Stimulated activated CD8-positive, alpha-beta memory T cell treated with anti-CD3 and anti-CD28 coated beads, Interleukin-15, amount 100 ng/mL, for 4 hours (primary cell): Measurements from ENCODE around the gene SARS2.
"Not testable (repeated sequence)": the region's sequence is repeated elsewhere in the genome, so short reads cannot be mapped to it uniquely, and the experiment has no call there.

Experiments
- DNase-seq, 2 donors: peaks; one replicate each; pipeline ENCODE4 v3.0.0-alpha.2; 2020; ENCODE audit warnings: low read depth in 2 of 2

Gene SARS2, protein sequence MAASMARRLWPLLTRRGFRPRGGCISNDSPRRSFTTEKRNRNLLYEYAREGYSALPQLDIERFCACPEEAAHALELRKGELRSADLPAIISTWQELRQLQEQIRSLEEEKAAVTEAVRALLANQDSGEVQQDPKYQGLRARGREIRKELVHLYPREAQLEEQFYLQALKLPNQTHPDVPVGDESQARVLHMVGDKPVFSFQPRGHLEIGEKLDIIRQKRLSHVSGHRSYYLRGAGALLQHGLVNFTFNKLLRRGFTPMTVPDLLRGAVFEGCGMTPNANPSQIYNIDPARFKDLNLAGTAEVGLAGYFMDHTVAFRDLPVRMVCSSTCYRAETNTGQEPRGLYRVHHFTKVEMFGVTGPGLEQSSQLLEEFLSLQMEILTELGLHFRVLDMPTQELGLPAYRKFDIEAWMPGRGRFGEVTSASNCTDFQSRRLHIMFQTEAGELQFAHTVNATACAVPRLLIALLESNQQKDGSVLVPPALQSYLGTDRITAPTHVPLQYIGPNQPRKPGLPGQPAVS

DNA sequence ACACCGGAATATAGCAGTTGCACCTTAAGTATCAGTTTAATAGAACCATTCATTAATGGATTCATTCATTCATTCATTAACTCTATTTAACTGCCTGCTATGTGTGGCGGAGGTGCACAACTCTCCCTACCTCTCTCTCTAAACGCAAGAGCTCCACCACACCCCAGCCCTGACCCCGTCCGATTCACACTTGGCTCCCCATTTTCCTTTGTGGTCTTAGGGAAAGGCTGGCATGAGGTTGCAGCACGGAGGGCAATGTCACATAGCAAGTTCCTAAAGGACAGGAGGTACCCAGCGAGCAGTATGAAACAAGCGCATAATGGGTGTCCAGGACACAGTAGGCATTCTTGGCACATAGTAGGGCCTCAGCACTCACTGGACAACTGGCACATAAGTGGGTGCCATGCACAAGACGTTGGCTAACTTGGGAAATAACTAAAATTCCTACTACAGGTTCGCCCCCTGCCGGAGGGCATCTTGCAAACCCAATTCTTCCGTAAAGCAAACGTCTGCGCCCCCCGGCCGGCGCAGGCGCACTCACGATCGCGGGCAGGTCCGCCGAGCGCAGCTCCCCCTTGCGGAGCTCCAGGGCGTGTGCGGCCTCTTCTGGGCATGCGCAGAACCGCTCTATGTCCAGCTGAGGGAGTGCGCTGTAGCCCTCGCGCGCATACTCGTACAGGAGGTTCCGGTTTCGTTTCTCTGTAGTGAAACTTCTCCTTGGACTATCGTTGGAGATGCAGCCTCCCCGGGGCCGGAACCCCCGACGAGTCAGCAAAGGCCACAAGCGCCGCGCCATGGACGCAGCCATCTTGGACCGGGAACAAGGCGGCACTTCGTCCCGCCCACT is at the start of gene SARS2:
TSS of gene SARS2 (minus strand) at position 835 of the 847 bp plus-strand sequence. CDS start at position 808, 27 bp downstream.
- peak; percentile 83 to 84 for DNase-seq

DNA sequence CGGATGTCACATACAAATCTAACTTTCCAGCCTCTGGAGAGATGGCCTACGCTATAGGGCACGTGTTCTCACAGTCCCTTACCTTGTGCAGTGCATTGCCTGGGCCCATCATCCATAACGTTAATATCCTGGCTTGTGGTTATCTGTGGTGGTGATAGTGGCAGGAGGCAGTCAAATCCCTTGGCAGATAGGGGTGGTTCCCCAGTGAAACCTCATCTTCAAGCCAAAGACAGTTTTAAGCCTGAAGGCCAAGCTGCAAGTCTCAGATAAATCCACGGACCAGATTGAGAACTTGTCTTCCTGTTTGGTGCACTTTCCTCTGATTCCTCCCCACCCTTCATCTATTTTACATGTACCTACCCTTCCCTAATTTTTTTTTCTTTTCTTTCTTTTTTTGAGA is 49.2 kb upstream of the SARS2 start:
- DNase-seq: no peak

DNA sequence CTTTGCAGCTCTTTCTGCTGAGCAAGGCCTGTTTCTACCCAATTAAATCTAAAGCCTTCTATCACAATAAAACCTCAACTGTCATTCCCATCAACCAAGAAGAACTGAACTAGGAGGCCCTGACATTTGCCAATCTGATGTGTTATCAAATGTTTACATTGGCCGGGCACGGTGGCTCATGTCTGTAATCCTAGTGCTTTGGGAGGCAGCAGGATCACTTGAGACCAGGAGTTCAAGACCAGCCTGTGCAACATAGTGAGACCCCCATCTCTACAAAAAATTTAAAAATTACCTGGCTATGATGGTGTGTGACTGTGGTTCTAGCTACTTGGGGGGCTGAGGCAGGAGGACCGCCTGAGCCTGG is 47.7 kb upstream of the SARS2 start:
- DNase-seq: no peak

DNA sequence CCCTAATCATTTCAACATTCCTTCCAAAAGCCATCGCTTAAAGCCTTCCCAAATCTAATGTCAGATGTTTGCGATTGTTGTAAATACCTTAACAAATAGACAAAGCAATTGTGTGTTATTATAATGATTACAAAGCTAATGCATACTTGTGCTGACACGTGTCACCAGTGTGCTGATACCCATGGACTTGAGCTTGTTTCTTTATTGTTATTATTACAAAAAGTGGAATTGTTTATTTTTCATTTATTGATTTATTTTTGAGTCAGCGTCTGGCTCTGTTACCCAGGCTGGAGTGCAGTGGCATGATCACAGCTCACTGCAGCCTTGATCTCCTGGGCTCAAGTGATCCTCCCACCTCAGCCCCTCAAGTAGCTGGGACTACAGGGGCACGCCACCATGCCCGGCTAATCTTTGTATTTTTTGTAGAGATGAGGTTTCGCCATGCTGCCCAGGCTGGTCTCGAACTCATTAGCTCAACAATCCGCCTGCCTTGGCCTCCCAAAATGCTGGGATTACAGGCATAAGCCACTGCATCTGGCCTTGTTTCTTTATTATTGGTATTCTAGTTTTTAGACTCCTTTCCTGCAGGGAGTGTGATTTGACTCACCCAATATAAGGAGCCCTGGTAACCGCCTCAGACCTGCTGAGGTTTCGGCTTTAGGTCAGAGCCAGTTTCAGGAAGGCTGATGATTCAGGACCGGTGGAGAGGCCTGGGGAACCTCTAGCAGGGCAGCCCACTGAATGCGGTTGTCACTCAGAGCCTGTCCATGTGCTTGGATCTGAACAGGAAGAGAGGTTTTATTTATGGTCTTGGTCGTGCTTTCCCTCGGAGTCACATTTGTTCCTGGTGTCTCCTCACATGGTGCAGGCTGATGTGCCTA is 47.1 kb upstream of the SARS2 start:
- no peak for DNase-seq

DNA sequence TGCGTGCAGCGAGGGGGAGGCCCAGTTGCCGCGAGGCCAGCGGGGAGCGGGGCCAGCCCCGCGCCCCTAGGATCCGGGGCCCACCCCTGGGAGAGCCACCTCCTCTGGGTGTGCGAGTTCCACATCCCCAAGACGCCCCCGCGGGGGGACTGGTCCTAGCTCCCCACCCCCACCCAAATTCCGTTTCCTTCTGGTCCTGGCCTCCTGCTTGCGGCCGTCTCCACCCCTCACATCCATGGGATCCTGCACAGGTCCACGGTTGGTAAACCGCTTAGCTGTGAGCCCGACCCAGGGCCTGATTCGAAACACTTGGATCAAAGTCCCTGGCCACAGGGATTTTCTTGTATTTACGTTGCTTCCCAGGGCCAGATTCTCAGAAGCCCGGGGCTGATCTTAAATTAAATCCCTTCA is 45.3 kb upstream of the SARS2 start:
- no peak for DNase-seq

DNA sequence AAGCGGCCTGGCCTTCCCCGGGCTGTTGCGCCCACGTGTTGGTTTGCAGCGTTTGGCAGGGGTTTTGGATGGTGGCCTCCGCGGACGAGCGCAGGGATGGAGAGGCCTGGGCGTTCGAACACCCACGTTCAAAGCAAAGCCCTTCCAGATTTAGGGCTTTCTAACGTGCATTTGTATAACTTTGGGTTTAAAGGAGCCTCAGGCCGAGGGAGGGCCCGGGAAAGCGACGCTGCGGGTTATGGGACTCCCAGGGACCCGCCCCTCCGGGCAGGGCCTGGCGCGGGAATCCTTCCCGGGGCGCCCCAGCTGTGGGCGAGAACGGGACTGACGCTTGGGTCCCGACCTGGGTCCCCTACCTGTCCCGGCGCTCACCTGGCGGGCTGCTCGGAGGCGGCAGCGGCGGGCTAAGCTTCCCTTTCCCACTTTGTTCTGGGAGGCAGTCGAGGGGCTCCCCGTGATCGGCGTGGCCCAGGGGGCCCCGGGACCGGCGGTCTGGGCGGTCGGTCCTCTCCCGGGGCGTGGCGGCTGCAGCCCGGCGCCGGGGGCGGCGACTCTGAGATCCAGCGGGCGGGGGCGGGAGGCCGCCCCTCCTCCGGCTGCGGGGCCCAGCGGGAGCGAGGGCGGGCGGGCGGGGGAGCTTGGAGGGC is 44.8 kb upstream of the SARS2 start, which contains the start of gene FBXO17:
TSS of gene FBXO17 (minus strand) at position 529 of the 647 bp plus-strand sequence. CDS start 25,423 bp downstream, outside the sequence.
- no peak for DNase-seq

DNA sequence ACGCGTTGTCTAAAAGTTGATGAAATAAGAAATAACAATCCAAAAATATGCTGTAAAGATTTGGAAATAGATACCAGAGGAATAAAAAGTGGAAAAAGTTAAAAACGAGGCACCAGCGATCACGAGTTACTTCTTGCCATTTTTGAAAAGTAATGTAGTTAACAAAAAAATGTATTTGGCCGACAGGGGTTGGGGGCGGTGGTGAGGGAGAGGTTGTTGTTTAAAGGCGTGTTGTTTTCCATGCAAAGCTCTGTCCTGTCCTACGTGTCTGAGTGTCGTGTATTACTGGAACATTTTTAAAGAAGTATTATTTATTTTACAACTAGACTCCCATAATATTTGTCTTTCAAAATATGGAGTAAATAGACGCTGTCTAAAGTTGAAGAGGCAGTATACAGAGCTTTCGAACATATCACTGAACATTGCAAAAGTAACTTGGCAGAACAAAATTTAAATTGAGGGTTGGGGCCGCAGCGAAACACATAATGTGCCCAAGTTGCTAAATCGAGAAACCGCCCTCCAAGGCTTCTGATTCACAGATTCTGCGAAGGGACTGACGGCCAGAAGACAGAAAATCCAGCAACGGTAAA is 44.2 kb upstream of the SARS2 start:
- DNase-seq: no peak

DNA sequence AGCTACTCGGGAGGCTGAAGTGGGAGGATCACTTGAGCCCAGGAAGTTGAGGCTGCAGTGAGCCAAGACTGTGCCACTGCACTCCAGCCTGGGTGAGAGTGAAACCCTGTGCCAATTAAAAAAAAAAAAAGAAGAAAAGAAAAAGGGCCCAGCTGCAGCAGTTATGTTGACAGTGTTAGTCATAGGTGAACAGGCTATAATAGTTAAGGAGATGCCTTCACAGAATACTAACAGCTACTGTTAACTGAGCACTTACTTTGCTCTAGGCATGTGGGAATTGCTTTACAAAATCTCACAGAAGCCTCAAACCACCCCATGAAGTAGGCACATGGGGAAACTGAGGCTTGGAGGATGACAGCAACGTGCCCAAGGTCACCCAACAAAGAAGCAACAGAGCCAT is 41.1 kb upstream of the SARS2 start:
- DNase-seq: no peak

DNA sequence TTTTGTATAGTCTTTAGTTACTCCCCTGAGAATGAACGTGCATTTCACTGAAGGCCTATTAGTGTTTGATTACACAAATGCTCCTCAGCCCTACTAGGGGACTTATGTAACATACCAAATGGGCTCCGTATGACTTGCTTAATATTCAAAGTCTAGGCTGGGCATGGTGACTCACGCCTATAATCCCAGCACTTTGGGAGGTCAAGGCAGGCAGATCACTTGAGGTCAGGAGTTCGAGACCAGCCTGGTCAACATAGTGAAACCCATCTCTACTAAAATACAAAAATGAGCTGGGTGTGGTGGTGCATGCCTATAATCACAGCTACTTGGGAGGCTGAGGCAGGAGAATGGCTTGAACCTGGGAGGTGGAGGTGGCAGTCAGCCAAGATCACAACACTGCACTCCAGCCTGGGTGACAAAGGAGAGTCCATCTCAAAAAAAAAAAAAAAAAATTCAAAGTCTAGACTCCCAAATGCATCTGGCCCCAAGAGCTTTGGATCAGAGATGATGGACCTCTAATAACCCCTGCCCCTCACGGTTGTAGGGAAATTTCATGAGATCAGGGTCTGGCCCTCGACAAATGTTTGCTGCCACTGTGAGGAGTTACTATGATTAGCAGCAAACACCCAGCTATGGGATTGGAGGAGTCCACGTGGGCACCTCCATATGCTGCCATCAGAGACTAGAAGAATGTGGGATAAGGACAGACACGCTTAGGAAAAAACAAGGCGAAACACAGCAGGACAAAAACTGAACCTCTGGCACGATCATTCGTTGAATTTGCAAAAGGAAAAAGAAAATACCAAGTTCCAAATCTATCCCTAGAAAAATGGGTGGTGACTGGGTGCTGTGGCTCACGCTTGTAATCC is 40.3 kb upstream of the SARS2 start:
- DNase-seq: no peak

DNA sequence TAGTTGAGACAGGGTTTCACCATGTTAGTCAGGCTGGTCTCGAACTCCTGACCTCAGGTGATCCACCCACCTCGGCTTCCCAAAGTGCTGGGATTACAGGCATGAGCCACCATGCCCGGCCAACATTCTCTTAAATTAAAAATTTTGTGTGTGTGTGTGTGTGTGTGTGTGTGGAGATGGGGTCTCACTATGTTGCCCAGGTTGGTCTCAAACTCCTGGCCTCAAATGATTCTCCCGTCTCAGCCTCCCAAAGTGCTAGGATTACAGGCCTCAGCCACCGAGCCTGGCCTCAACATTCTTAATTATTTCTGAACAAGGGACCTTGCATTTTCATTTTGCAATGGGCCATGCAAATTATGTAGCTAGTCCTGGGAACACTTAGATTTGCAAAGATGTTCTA is 35.6 kb upstream of the SARS2 start:
- not testable (repeated sequence) for DNase-seq

DNA sequence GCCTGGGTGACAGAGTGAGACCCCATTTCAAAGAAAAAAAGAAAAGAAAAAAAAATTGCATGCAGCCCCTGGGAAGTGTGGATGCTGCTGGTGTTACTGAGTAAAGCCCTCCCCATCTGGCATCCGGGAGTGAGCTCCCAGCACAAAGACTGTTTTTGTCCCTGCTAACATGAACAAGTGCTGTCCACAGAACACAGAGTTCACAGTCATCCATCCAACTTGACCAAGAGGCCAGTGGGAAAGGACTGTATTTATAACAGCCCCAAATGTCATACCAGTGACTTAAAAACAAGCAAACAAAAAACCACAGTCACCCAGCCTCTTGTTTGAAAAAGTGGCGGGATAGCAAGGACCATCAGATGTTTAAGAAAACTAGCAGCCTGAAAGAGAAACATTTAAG is 34.2 kb upstream of the SARS2 start:
- no peak for DNase-seq

DNA sequence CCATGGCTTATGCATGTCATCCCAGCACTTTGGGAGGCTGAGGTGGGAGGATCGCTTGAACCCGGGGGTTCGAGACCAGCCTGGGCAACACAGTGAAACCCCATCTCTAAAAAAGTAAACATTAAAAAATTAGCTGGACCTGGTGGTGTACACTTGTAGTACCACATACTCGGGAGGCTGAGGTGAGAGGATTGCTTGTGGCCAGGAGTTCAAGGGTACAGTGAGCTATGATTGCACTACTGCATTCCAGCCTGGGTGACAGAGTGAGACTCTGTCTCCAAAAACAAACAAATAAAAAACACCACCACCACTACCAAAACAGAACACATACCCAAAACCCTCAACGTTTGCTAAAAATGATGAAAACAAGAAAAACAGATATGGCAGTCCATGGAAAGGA is 29.1 kb upstream of the SARS2 start:
- no peak for DNase-seq

DNA sequence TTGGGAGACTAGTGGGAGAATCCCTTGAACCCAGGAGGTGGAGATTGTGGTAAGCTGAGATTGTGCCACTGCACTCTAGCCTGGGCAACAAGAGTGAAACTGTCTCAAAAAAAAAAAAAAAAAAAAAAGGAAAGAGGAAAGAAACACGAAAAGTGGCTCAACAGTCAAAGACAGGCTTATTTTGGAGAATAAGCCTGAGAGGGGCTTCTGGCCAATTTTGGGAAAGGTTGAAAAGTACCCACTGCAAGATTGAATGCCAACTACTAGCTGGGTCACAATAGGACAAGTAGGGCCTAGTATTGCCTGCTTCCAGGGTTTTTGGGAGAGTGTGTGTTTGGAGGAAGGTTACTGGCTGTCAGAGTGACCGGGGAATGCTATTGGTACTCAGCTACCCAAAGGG is 27.7 kb upstream of the SARS2 start:
- no peak for DNase-seq

DNA sequence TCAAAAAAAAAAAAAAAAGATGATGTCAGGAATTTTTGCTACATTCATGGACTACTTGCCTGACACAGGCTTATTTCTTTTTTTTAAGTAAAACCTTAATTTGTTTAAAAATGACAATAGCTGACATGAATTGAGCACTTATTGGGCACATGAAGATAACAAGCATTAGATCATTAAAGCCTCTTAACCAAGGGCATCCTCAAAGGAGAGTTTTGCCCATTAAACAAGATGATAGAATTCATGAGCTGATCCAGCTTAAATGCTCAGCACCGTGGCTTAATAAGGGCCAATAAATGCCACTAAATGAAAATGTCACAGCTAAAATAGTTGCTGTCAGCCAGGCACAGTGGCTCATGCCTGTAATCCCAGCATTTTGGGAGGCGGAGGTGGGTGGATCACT is 25.7 kb upstream of the SARS2 start:
- DNase-seq: no peak

DNA sequence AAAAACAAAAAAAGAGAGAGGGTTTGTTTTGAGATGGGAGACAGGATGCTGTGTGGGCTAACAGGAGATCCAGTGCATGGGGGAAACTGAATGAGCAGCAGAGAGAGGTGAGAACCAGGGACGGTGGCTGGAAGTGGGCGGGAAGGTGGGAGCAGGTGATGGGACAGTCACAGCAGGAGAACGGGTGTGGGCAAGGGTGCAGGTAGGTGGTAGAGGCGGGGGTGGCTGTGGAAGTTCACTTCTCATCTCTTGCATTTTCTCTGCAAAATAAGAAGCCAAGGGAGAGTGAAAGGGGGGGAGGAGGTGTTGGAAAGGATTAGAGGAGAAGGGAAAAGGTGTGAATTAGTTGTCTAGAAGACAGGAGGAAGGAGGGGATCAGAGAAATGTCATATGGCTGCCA is 23.1 kb upstream of the SARS2 start:
- DNase-seq: no peak

DNA sequence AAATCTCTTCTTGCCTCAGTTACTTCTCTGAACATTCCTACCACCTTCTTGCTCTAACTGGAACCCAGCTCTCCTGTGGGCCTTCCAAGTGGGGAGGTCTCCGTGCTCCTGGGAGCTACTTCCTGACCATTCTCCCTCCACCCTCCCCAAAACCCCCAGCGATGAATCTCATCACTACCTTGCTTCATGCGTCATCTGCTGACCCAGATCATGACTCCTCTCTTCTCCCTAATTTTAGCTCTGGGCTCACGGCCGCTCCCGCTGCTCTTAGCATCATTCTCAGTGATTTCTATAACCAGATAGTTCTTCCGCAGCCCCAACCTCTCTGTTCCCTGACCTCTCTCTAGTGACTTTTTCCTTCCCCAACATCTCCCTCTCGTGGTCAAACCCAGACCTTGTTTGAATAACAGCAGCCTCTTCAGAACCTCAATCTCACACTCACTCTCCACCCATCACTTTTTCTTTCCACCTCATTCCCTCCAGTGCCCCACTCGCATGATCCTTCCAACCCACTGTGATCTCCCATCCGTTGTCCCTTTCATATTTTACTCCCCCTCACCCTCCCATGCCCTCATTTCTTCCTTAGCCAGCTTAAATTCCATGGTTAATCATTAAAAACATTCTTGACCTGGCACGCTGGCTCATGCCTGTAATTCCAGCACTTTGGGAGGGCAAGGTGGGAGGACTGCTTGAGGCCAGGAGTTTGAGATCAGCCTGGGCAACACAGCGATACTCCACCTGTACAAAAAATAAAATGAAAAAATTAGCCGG is 22.0 kb upstream of the SARS2 start:
- no peak for DNase-seq

DNA sequence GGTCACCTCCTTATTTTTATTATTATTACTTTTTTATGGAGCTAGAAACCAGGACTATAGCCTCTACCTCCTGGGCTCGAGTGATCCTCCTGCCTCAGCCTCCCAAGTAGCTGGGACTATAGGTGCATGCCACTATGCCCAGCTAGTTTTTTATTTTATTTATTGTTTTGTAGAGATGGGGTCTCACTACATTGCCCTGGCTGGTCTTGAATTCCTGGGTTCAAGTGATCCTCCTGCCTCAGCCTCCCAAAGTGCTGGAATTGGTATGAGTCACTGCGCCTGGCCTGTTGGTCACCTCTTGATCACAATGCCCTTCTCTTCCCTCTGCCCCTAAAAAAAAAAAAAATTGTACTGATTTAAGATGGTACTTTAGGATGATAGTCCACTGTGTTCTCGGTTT is 20.6 kb upstream of the SARS2 start:
- no peak for DNase-seq

DNA sequence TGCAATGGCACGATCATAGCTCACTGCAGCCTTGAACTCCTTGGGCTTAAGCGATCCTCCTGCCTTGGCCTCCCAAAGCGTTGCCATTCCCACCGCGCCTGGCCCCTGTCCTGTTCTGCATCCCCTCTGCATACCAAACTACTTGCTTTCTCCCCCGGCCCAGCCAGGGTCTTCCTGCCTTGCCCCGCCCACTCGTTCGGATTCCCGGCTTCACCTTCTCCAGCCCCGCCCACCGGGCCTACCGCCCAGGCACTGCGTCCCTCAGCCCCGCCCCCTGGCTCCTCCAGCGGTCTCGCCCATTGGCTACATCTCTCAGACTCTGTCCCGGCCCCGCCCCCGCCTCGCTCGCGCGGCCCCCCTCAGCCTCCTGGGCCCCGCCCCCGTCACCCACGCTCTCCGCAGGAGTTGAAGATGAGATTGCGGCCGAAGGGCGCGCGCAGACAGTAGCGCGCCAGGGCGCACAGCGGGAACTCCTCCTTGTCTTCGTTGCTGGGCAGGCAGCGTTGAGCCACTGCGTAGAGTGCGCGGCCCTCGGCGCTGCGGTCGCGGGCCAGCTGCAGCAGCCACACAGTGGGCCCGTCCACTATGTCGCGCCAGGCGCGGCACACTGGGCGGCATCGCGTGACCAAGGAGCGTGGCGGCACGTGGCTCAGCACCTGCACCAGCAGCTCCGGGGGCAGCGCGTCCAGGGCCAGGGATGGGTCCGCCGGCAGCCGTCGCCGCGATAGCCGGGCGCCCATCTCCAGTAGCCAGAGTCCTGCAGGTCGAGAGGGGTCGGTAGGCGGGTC is 19.2 kb upstream of the SARS2 start:
- peak; percentile 69 to 78 for DNase-seq
